Brain microvascular endothelial cell (primary cell): Measurements from ENCODE around the gene TAF4.
"Not testable (repeated sequence)": the region's sequence is repeated elsewhere in the genome, so short reads cannot be mapped to it uniquely, and the experiment has no call there.

Experiments
- DNase-seq: peaks from one replicate; pipeline ENCODE4 v3.0.0-alpha.2; 2020
- H3K27ac ChIP-seq: fragments of 250-450 bp; sonication (Bioruptor Pico); 2 replicates; pipeline ENCODE4 v1.5.1; 2020; ENCODE audit warnings: mild to moderate bottlenecking, moderate library complexity
- H3K27me3 ChIP-seq: fragments of 250-450 bp; sonication (Bioruptor Pico); replicated peaks from 2 replicates; pipeline ENCODE4 v1.5.1; 2020; ENCODE audit warnings: mild to moderate bottlenecking
- H3K36me3 ChIP-seq: fragments of 250-450 bp; sonication (Bioruptor Pico); replicated peaks from 2 replicates; pipeline ENCODE4 v1.5.1; 2020; ENCODE audit warnings: mild to moderate bottlenecking
- H3K4me3 ChIP-seq: 2 replicates; pipeline ENCODE4 v1.5.1; 2011; ENCODE audit warnings: low read depth, mild to moderate bottlenecking, control low read depth, low read length, moderate library complexity
- in situ Hi-C: cut with HindIII; loops from 2 replicates; pipeline ENCODE4 v1.10.0; 2017; ENCODE audit warnings: low sequenced_read_pairs, low pct_ligation_motif_present
- TF ChIP-seq, protein P1 (sequence below): IDR thresholded peaks from 2 replicates; pipeline ENCODE4 v1.5.1; 2011; ENCODE audit warnings: low read depth, mild to moderate bottlenecking, moderate library complexity, low read length, control low read depth, inconsistent platforms; ENCODE audit errors: missing control alignments

Gene TAF4

DNA sequence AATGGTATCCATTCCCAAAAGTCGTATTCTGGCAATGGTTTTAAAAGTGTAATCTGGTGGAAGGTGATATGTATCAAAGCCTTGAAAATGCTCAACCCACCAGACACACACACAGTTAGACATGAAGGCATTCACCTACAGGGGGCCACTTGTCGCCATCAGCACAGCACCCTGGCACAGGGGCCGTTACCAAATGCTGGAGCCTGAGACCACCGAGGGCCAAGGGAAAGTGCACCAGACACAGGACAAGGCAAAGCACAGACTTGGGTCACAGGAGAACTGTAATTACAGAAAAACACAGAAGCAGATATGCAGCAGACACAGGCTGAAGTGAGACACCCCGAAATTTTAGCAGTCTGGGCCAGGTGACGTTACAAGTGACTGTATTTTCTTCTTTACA lies 9.3 kb downstream of the TAF4 start:
- TF ChIP-seq, protein P1, sequence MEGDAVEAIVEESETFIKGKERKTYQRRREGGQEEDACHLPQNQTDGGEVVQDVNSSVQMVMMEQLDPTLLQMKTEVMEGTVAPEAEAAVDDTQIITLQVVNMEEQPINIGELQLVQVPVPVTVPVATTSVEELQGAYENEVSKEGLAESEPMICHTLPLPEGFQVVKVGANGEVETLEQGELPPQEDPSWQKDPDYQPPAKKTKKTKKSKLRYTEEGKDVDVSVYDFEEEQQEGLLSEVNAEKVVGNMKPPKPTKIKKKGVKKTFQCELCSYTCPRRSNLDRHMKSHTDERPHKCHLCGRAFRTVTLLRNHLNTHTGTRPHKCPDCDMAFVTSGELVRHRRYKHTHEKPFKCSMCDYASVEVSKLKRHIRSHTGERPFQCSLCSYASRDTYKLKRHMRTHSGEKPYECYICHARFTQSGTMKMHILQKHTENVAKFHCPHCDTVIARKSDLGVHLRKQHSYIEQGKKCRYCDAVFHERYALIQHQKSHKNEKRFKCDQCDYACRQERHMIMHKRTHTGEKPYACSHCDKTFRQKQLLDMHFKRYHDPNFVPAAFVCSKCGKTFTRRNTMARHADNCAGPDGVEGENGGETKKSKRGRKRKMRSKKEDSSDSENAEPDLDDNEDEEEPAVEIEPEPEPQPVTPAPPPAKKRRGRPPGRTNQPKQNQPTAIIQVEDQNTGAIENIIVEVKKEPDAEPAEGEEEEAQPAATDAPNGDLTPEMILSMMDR: no peak

DNA sequence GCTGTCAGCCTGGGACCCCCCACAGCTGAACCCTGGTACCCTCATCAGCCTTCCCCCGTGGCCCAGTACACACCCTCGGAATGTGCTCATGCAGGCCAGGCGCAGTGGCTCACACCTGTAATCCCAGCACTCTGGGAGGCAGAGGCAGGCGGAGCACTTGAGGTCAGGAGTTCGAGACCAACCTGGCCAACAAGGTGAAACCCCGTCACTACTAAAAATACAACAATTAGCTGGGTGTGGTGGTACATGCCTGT lies 9.9 kb downstream of the TAF4 start:
- H3K4me3 ChIP-seq, DNase-seq, H3K27ac ChIP-seq, H3K27me3 ChIP-seq, in situ Hi-C loops, H3K36me3 ChIP-seq: not testable (repeated sequence)

More for the DNA sequence above, 9.3 kb downstream of the TAF4 start:
- in situ Hi-C loops: no loop called here
- no peak for DNase-seq
- H3K4me3 ChIP-seq: no peak overlapping the region
- H3K36me3 ChIP-seq: no peaks in the 10 kb centered on the region
- no peak overlapping the region for H3K27ac ChIP-seq
- H3K27me3 ChIP-seq: no peaks in the 10 kb centered on the region

DNA sequence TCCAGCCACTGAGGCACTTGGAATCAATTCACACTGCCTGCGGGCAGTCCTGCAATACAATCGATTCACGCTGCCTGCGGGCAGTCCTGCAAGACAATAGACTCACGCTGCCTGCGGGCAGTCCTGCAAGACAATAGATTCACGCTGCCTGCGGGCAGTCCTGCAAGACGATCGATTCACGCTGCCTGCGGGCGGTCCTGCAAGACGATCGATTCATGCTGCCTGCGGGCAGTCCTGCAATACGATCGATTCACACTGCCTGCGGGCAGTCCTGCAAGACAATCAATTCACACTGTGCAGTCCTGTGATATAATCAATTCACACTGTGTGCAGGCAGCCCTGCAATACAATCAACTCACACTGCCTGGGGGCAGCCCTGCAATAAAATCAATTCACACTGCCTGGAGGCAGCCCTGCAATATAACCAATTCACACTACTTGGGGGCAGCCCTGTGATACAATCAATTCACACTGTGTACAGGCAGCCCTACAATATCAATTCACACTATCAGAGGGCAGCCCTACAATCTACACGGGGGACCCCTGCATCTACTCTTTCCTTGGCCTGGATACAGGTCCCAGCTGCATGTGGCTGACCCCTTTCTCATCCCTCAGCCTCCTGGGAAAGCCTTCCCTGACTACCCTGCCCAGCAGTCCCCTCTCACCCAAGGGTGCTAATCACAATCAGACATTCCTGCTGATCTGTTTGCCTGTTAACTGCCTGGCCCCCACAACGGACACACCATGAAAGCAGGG lies 10.4 kb downstream of the TAF4 start:
- Histone ChIP-seq H3K4me3 (no peak overlapping the region), H3K27ac (no peak overlapping the region), H3K27me3 (no peaks in the 10 kb centered on the region), H3K36me3 (no peaks in the 10 kb centered on the region)
- no peak for DNase-seq
- TF ChIP-seq, protein P1: no peak
- in situ Hi-C loops: no loop called here

DNA sequence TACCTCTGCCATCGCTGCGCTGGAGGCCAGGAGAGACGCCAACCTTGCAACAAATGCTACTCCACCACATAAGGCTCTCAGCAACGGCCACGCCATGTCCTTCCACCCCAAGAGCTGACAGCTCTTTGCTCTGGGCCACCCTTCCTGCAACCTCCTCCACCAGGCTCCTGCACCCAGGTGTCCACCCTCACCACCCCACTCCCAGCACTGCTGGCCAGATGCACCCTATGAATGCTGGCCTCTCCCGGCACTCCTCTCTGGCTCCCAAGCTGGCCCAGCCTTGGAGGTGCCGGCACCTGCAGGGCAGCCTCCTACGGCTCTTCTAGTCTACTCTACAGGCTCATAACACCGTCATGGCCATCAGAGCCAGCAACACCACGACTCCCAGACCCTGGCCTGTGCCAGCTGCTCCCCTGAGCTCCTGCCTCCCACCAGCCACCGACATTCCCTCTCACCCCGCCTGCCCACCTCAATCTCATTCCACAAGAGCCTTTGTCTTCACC lies 11.2 kb downstream of the TAF4 start:
- TF ChIP-seq, protein P1: no peak
- Histone ChIP-seq H3K4me3 (no peak overlapping the region), H3K36me3 (no peaks in the 10 kb centered on the region), H3K27me3 (no peaks in the 10 kb centered on the region), H3K27ac (no peak overlapping the region)
- DNase-seq: no peak
- in situ Hi-C loops: no loop called here

DNA sequence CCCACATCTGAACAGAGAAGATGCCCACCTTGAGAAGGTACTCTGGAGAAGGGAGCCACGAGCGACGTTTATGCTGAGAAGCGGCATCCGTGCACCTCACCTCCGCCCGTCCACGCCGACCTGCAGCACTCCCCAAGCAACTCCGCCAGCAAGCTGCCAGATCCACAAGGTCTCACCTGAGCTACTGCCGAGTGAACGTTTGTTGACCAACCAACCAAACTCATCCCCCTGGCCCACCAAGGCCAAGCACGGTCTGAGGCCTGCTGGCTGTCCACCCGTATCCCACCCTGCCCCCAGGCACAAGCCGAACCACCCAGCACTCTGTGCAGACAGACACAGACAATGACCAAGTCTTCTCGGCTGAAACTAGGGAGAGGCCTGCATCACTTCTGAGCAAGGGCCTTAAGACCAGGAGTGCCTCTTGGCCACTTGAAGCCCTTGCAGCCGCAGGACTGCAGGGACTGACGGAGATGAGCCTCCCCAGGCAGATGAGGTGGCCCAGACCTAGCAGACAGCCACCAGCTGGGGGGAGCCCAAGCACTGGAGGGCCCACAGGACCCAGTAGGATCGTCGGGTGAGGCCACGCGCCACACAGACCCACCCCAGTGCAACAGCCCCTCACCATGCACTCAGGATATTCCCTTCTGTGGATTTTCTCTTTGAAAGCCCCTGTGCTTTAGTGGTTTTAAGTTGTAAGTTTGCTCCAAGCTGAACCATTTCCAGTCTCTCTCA lies 12.1 kb downstream of the TAF4 start:
- no peaks in the 10 kb centered on the region for H3K27me3 ChIP-seq
- no peak overlapping the region for H3K4me3 ChIP-seq
- no peaks in the 10 kb centered on the region for H3K36me3 ChIP-seq
- TF ChIP-seq, protein P1: no peak
- no peak overlapping the region for H3K27ac ChIP-seq
- in situ Hi-C loops: no loop called here
- no peak for DNase-seq

DNA sequence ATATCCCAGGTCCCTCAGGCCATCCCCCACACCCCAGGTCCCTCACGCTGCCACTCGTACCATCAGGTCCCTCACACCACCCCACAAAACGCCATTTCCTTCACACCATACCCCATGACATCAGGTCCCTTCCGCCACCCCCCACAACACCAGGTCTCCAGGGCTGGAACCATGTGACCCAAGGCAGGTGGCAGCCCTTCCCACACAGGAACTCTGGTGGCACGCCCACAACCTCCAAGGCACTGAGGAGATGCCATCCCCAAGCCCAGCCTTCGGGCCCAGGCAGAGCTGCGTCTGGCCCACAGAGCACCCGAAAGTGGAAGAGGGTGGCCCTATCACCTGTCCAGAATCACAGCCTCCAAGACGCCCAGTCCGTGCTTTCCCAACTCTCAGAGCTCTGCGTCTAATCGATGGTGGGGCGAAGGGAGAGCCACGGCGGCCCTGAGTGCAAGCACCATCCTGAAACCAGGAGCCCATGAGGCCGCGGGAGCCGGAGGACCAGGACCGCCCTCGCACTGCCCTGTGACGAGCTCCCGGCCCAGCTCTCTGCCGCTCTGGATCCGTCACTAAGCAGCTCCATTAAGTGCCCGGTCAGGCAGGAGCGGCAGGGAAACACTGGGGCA lies 12.7 kb downstream of the TAF4 start:
- Histone ChIP-seq H3K27ac (no peak overlapping the region), H3K27me3 (no peaks in the 10 kb centered on the region), H3K36me3 (no peaks in the 10 kb centered on the region), H3K4me3 (no peak overlapping the region)
- TF ChIP-seq, protein P1: no peak
- in situ Hi-C loops: no loop called here
- DNase-seq: no peak
